ENCODE measurements around the gene EYS. TPM values are rescaled to one million over a fixed set of nuclear protein-coding genes. Genes with fewer than 3 reads are reported as not detected.

Gene EYS
- total RNA-seq, 1 donor from 2014 or later: 0.08 TPM

GRCh38 chr6:64185621-64186020 is 1521.4 kb downstream of the EYS start:
- no peaks in the 10 kb centered on the region for H3K4me1 ChIP-seq
- H3K27ac ChIP-seq (replicated peaks): no peak overlapping the region
- H3K4me3 ChIP-seq: no peak overlapping the region
- no peaks in the 10 kb centered on the region for H3K27me3 ChIP-seq (ENCODE audit: low read depth)
- intact Hi-C loops (cut with micrococcal nuclease): no loop called here
- no peaks in the 10 kb centered on the region for H3K9me3 ChIP-seq (replicated peaks)
- TF ChIP-seq, protein P1, sequence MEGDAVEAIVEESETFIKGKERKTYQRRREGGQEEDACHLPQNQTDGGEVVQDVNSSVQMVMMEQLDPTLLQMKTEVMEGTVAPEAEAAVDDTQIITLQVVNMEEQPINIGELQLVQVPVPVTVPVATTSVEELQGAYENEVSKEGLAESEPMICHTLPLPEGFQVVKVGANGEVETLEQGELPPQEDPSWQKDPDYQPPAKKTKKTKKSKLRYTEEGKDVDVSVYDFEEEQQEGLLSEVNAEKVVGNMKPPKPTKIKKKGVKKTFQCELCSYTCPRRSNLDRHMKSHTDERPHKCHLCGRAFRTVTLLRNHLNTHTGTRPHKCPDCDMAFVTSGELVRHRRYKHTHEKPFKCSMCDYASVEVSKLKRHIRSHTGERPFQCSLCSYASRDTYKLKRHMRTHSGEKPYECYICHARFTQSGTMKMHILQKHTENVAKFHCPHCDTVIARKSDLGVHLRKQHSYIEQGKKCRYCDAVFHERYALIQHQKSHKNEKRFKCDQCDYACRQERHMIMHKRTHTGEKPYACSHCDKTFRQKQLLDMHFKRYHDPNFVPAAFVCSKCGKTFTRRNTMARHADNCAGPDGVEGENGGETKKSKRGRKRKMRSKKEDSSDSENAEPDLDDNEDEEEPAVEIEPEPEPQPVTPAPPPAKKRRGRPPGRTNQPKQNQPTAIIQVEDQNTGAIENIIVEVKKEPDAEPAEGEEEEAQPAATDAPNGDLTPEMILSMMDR (IDR thresholded peaks at IDR 0.05; ENCODE audit: borderline replicate concordance): no peak
- H3K36me3 ChIP-seq: no peaks in the 10 kb centered on the region
- no peak for DNase-seq

- Histone ChIP-seq H3K4me1 (no peaks in the 10 kb centered on the region), H3K36me3 (no peaks in the 10 kb centered on the region), H3K9me3 (replicated peaks) (no peaks in the 10 kb centered on the region), H3K27ac (replicated peaks) (no peak overlapping the region), H3K4me3 (no peak overlapping the region), H3K27me3 (ENCODE audit: low read depth) (no peaks in the 10 kb centered on the region)
- no peak for DNase-seq
- TF ChIP-seq, protein P1 (IDR thresholded peaks at IDR 0.05; ENCODE audit: borderline replicate concordance): no peak
- intact Hi-C loops (cut with micrococcal nuclease): no loop called here
These were observed 1531.7 kb downstream of the EYS start for GRCh38 chr6:64175296-64175695.

DNA sequence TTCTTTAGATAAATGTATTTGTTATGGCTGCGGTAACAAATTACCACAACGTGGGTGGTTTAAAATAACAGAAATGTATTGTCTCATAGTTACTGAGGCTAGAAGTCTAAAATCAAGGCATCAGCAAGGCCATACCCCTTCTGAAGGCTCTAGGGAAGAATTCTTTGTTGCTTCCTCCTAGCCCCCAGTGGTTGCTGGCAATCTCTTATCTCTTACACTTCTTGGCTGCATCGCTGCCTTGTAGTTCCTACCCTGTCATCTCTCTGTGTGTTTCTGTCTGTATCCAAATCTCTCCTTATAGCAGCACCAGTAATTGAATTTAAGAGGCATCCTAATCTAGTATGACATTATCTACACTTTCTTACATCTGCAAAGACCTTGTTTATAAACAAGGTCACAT is 1536.7 kb downstream of the EYS start:
- intact Hi-C loops (cut with micrococcal nuclease): no loop called here
- Histone ChIP-seq H3K27me3 (ENCODE audit: low read depth) (no peaks in the 10 kb centered on the region), H3K36me3 (no peaks in the 10 kb centered on the region)

GRCh38 chr6:64160486-64160885 is 1546.5 kb downstream of the EYS start:
- intact Hi-C loops (cut with micrococcal nuclease): no loop called here

More for the DNA sequence above, 1536.7 kb downstream of the EYS start:
- Histone ChIP-seq H3K27ac (replicated peaks) (no peak overlapping the region), H3K9me3 (replicated peaks) (no peaks in the 10 kb centered on the region), H3K4me3 (no peak overlapping the region), H3K4me1 (no peaks in the 10 kb centered on the region)
- TF ChIP-seq, protein P1 (IDR thresholded peaks at IDR 0.05; ENCODE audit: borderline replicate concordance): no peak
- no peak for DNase-seq

GRCh38 chr6:64155063-64155462 is 1552.0 kb downstream of the EYS start:
- TF ChIP-seq, protein P1 (IDR thresholded peaks at IDR 0.05; ENCODE audit: borderline replicate concordance): no peak
- intact Hi-C loops (cut with micrococcal nuclease): no loop called here
- Histone ChIP-seq H3K9me3 (replicated peaks) (no peaks in the 10 kb centered on the region), H3K27ac (replicated peaks) (no peak overlapping the region), H3K36me3 (no peaks in the 10 kb centered on the region), H3K27me3 (ENCODE audit: low read depth) (no peaks in the 10 kb centered on the region), H3K4me1 (no peaks in the 10 kb centered on the region), H3K4me3 (no peak overlapping the region)
- DNase-seq: no peak

More at GRCh38 chr6:64160486-64160885, 1546.5 kb downstream of the EYS start:
- H3K4me1 ChIP-seq: no peaks in the 10 kb centered on the region
- H3K4me3 ChIP-seq: no peak overlapping the region
- H3K9me3 ChIP-seq (replicated peaks): no peaks in the 10 kb centered on the region
- no peak for DNase-seq
- H3K27me3 ChIP-seq (ENCODE audit: low read depth): no peaks in the 10 kb centered on the region
- no peak overlapping the region for H3K27ac ChIP-seq (replicated peaks)
- TF ChIP-seq, protein P1 (IDR thresholded peaks at IDR 0.05; ENCODE audit: borderline replicate concordance): no peak
- H3K36me3 ChIP-seq: no peaks in the 10 kb centered on the region

GRCh38 chr6:64146876-64147275 is 1560.2 kb downstream of the EYS start:
- DNase-seq: no peak
- no peaks in the 10 kb centered on the region for H3K4me1 ChIP-seq
- intact Hi-C loops (cut with micrococcal nuclease): no loop called here
- H3K36me3 ChIP-seq: no peaks in the 10 kb centered on the region
- no peaks in the 10 kb centered on the region for H3K9me3 ChIP-seq (replicated peaks)
- no peak overlapping the region for H3K4me3 ChIP-seq
- no peak overlapping the region for H3K27ac ChIP-seq (replicated peaks)
- H3K27me3 ChIP-seq (ENCODE audit: low read depth): no peaks in the 10 kb centered on the region
- TF ChIP-seq, protein P1 (IDR thresholded peaks at IDR 0.05; ENCODE audit: borderline replicate concordance): no peak

All from left ventricle myocardium inferior (tissue), 1 donor.